ENCODE measurements around the gene PLEKHM3.

- TF ChIP-seq EZH2 (IDR thresholded peaks at IDR 0.05; ENCODE audit: low read length, missing control alignments): no peak
- no peak for TF ChIP-seq CTCF (conservative IDR thresholded peaks at IDR 0.05 in 1 of 2, IDR thresholded peaks at IDR 0.05 in 1 of 2; ENCODE audit: low read depth in 1 of 2, low read length in 2 of 2)
These were observed 69.9 kb downstream of the PLEKHM3 start for GRCh38 chr2:207955456-207955855.

Measured in fibroblast of lung (primary cell).